ENCODE measurements around the gene HTRA2.

Gene HTRA2

GRCh38 chr2:74582184-74582583 lies 52.5 kb downstream of the HTRA2 start:
- Histone ChIP-seq H3K4me1 (peaks cover 0 to 13% (median 5%) of the 10 kb centered on the region in 4 donors), H3K4me3 (no peak overlapping the region), H3K27me3 (no peaks in the 10 kb centered on the region), H3K27ac (no peak overlapping the region), H3K9me3 (no peaks in the 10 kb centered on the region), H3K36me3 (no peaks in the 10 kb centered on the region)
- no peak for TF ChIP-seq CTCF (IDR thresholded peaks at IDR 0.05)
- intact Hi-C loops (cut with DNase I; ENCODE audit: low total_unique reads): no loop called here
- DNase-seq: no peak

All from tibial artery (tissue), 4 donors.